AML-193 (cell line): ENCODE results near the gene NEDD8.

Experiments
- DNase-seq, 2 experiments: peaks; one replicate each; lab custom pipeline; 2025; lab: John Stamatoyannopoulos, UW

NEDD8 gene

GRCh38 chr14:24196071-24197055, 35.8 kb downstream of the NEDD8 start:
- DNase-seq: peak in 1 of 2 experiments; percentile 56

GRCh38 chr14:24195186-24196070, 36.7 kb downstream of the NEDD8 start, which contains the start of gene TM9SF1:
TM9SF1 (minus strand) TSS chr14:24195441; CDS start chr14:24195019, 422 bp downstream.
- peak; percentile 64 to 74 for DNase-seq

GRCh38 chr14:24194873-24195185, 37.3 kb downstream of the NEDD8 start:
- no peak for DNase-seq

- no peak for DNase-seq
These were observed 37.8 kb downstream of the NEDD8 start for GRCh38 chr14:24194186-24194872.

- DNase-seq: no peak
These were observed 39.2 kb downstream of the NEDD8 start for GRCh38 chr14:24192933-24193332.

GRCh38 chr14:24190416-24190815, 41.8 kb downstream of the NEDD8 start:
- DNase-seq: no peak

- no peak for DNase-seq
These were observed 42.7 kb downstream of the NEDD8 start for GRCh38 chr14:24189460-24189859.

GRCh38 chr14:24189059-24189375, 43.1 kb downstream of the NEDD8 start:
- DNase-seq: no peak

GRCh38 chr14:24188251-24189058, 43.7 kb downstream of the NEDD8 start, which contains the start of gene IPO4:
IPO4 (minus strand) TSS chr14:24188816; CDS start chr14:24188787, 29 bp downstream.
- peak; percentile 94 to 96 for DNase-seq

- no peak for DNase-seq
These were observed 44.6 kb downstream of the NEDD8 start for GRCh38 chr14:24187539-24187915.

- DNase-seq: no peak
These were observed 45.2 kb downstream of the NEDD8 start for GRCh38 chr14:24186831-24187538.

GRCh38 chr14:24185741-24186140, 46.4 kb downstream of the NEDD8 start:
- no peak for DNase-seq

GRCh38 chr14:24185026-24185425, 47.1 kb downstream of the NEDD8 start:
- DNase-seq: no peak

- DNase-seq: no peak
These were observed 47.8 kb downstream of the NEDD8 start for GRCh38 chr14:24184104-24184970.

- DNase-seq: no peak
These were observed 49.1 kb downstream of the NEDD8 start for GRCh38 chr14:24183014-24183481.

GRCh38 chr14:24182110-24182882, 49.9 kb downstream of the NEDD8 start:
- DNase-seq: no peak

GRCh38 chr14:24181371-24182077, 50.6 kb downstream of the NEDD8 start:
- no peak for DNase-seq
